Dermis microvascular lymphatic vessel endothelial cell (primary cell): ENCODE results near the gene KLHL11. TPM values are rescaled to one million over a fixed set of nuclear protein-coding genes. Genes with fewer than 3 reads are reported as not detected.

Experiments used
- DNase-seq, 2 donors: peaks; one replicate each; pipeline versions ENCODE4 v3.0.0 to v3.0.0-alpha.2; 2010; ENCODE audit warnings: low read depth in 2 of 2
- total RNA-seq: library from RNA; depleted of rRNA; stranded (reverse); fragments of >200 nt; gene quantifications from 2 replicates; pipeline ENCODE4 v1.2.1, GENCODE V29; 2014

The KLHL11 gene, protein sequence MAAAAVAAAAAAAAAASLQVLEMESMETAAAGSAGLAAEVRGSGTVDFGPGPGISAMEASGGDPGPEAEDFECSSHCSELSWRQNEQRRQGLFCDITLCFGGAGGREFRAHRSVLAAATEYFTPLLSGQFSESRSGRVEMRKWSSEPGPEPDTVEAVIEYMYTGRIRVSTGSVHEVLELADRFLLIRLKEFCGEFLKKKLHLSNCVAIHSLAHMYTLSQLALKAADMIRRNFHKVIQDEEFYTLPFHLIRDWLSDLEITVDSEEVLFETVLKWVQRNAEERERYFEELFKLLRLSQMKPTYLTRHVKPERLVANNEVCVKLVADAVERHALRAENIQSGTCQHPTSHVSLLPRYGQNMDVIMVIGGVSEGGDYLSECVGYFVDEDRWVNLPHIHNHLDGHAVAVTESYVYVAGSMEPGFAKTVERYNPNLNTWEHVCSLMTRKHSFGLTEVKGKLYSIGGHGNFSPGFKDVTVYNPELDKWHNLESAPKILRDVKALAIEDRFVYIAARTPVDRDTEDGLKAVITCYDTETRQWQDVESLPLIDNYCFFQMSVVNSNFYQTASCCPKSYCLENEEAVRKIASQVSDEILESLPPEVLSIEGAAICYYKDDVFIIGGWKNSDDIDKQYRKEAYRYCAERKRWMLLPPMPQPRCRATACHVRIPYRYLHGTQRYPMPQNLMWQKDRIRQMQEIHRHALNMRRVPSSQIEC
- total RNA-seq, result 24.0 and 30.0 TPM in 2 replicates

GRCh38 chr17:41864836-41865595 lies at the start of gene KLHL11:
Gene KLHL11 (minus strand): TSS chr17:41865423. CDS start chr17:41865370, 53 bp downstream.
- DNase-seq, result peak; percentile 65 to 92

DNA sequence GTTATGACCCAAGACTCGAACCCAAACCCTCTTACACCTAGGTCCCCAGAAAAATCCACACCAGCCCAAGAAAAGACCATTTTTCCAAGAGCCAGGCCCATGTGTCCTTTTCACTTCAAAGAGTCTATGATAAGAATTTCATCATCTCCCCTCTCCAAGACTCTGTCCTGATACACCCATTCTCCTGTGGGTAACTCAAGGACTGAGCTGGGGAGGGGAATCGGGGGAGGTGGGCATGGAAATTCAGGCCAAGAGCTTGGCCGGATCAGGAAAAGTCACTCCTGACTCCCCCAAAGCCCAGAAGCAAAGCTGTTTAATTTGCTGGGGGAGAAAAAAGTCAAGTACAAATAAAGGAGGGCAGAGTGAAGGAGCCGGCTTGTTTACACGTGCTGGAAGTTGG lies 49.8 kb upstream of the KLHL11 start:
- no peak for DNase-seq

GRCh38 chr17:41914358-41914766 lies 49.1 kb upstream of the KLHL11 start:
- DNase-seq, result no peak

- no peak for DNase-seq
Observed at GRCh38 chr17:41913798-41914197, 48.6 kb upstream of the KLHL11 start.

DNA sequence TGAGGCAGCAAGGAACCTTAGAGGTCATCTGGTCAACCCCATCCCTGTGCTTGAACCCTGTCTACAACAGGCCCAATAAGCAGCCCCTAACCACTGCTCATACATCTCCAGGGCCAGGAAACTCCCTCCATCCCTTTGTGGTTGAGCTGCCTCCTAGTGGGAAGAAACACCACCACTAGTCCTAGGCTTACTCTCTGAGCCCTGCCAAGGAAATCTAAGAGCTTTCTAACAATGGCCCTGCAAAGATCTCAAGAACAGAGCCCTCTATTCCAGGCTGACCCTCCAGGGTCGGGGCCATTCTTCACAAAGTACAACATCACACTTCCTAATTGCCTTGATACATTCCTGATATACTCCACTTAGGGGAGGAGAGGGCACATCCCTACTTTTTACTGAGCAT lies 47.7 kb upstream of the KLHL11 start:
- no peak for DNase-seq

- DNase-seq, result peak in 1 of 2 donors; percentile 33
Observed at GRCh38 chr17:41910701-41911391, 45.6 kb upstream of the KLHL11 start.

- no peak for DNase-seq
Observed at GRCh38 chr17:41909088-41909487, 43.9 kb upstream of the KLHL11 start.

GRCh38 chr17:41907633-41908539 lies 42.7 kb upstream of the KLHL11 start:
- DNase-seq, result no peak

DNA sequence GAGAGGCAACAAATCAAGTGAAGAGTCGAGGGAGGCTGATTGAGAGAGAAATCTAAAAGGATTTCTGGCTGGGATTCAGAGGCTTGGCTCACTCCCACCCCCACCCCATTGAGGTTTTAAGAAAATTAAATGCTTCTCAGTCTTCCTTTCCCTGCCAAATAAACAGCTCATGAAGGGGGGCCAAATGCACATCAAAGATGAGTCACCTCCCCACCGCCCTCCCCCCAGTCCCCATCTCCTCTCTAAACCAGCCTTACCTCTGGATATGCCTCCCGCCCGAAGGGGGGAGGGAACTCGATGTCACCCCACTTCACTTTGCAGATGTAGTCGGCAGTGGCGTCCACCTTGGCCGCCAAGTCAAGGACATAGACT lies 41.9 kb upstream of the KLHL11 start:
- no peak for DNase-seq

DNA sequence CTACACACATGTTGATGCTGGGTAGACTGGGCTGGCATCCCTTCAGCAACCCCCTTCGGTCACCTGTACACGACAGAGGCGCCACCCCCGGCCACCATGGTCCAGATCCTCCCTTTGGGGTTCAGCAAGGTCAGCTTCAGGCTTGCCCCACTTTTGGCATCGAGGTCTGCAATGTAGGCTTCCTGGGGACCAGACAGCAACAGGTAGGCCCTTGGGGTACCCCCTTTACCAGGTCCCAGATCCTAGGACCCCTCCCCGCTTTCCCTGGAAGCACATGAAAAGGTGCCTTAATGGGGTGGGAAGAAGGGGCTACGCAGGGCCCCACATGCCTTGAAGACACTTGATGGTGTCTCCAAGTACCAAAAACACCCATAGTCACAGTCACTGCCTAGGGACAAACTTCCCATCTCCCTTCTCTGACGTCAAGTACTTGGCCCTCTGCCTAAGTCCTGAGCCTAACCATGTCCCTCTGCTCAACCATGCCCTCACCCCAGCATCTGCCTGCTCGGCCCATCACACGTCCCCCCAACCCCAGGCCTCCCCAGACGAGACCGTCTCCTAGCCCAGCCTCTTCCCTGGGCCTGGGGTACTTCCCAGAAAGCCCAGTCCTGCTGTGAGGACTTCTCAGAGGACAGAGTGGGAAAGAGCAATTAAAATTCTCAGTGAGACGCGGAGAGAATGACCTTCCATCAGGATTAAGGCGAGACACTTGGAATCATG lies 41.4 kb upstream of the KLHL11 start:
- no peak for DNase-seq

DNA sequence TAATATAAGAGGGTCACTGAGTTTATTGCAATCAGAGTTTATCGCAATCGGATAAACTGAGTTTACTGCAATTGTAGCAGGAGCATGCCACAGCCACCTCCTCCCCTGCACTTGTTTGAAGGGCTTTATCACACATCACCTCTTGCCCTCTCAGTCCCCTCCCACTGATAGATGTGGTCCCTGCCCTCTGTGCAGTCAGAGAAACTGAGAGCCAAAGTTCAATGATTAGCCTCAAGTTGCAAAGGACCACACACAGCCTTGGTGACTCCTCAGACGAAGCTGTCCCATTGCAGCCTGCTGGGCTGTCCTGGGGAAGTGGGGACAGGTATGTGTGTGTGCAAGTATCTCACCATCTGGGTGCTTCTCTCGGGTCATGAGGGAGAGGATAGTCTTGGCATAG lies 39.9 kb upstream of the KLHL11 start:
- DNase-seq, result no peak

- DNase-seq, result no peak
Observed at GRCh38 chr17:41904242-41904841, 39.1 kb upstream of the KLHL11 start.

GRCh38 chr17:41901646-41902045 lies 36.4 kb upstream of the KLHL11 start:
- DNase-seq, result no peak

DNA sequence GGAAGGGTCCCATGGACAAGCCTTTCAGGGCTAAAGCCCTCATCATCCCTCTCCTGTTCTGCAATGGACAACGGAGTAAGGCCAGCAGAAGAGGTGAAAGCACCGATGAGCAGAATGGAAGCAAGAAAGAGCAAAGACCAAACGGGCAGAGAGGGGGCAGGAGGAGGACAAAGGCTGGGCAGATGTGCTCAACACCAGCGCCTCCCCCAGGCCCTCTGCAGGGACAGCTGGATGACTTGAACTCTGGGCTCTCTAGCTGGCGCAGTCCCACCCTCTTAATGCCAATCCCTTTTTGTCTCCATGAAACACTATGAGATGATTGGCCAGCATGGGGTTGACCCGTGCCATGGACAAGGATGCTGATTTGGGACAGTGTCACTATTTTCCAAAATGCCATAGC lies 31.5 kb upstream of the KLHL11 start:
- no peak for DNase-seq

DNA sequence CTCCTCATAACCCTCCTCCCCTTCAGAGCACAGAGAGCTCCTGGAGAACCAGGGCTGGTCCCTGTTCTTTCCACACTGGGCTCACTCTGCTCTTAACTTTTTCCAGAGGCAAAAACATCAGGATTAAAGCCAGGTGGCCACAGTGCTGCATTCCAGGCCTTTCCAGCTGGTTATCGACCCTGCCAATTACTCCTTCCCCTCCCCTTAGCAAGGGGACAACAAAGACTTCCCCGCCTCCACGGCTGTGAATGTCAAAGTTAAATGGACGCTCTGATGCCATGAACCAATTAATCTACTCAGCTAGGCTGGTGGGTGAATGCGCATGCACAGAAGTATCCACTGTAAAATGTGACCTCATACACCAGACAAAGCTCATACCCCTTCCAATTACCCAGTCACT lies 30.4 kb upstream of the KLHL11 start:
- no peak for DNase-seq

- no peak for DNase-seq
Observed at GRCh38 chr17:41894791-41895331, 29.6 kb upstream of the KLHL11 start.

- DNase-seq, result no peak
Observed at GRCh38 chr17:41893384-41893783, 28.2 kb upstream of the KLHL11 start.

DNA sequence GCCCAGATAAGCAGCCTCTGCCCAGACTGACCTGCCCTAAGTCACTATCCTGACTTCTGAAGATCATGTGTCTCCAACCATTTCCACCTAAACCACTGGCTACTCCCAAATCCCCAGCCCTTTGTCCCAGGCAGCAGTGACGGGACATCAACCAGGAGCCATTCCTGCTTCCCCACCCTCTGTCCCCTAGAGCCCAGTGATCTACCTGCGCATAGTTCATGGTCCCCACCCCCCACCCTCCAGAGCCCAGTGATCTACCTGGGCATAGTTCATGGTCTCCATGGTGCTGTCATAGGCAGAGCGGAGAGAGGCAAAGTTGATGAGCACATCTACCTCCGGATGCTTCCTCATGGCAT lies 26.8 kb upstream of the KLHL11 start:
- no peak for DNase-seq
